Activated CD8-positive, alpha-beta T cell treated with anti-CD3 and anti-CD28 coated beads for 36 hours (primary cell): ENCODE data around the gene TSEN34. TPM values are rescaled to one million over a fixed set of nuclear protein-coding genes. Genes with fewer than 3 reads are reported as not detected.

Experiments
- ATAC-seq: fragments of 200-7000 bp; cut with Tn5 transposase; one replicate; pipeline ENCODE4 v1.10.0; 2021; ENCODE audit warnings: mild to moderate bottlenecking, moderate library complexity
- CTCF ChIA-PET: fragments of 350-600 bp; sonication (Branson Sonifier 250); formaldehyde crosslinking; loops from one replicate; lab custom pipeline; 2021; ENCODE audit warnings: antibody characterized with exemption; lab: Charles Lee
- POLR2A ChIA-PET: fragments of 350-600 bp; sonication (Branson Sonifier 250); formaldehyde crosslinking; loops from one replicate; lab custom pipeline; 2021; ENCODE audit warnings: antibody characterized with exemption; lab: Charles Lee
- DNase-seq: peaks from one replicate; pipeline ENCODE4 v3.0.0-alpha.2; 2020
- H3K27ac Mint-ChIP-seq: one replicate; pipeline ENCODE4 v1.8.0; 2021; ENCODE audit warnings: mild to moderate bottlenecking, mixed read lengths
- H3K27me3 Mint-ChIP-seq: one replicate; pipeline ENCODE4 v1.8.0; 2021; ENCODE audit warnings: mixed read lengths
- H3K36me3 Mint-ChIP-seq: one replicate; pipeline ENCODE4 v1.8.0; 2021; ENCODE audit warnings: low read depth, mixed read lengths
- H3K4me1 Mint-ChIP-seq: one replicate; pipeline ENCODE4 v1.8.0; 2021; ENCODE audit warnings: low read depth, mixed read lengths
- H3K4me3 Mint-ChIP-seq: one replicate; pipeline ENCODE4 v1.8.0; 2021; ENCODE audit warnings: mild to moderate bottlenecking, moderate library complexity, mixed read lengths
- H3K9me3 Mint-ChIP-seq: one replicate; pipeline ENCODE4 v1.8.0; 2021; ENCODE audit warnings: mixed read lengths
- CTCF ChIP-seq: fragments of 200-600 bp; IDR thresholded peaks from one replicate; pipeline ENCODE4 v1.8.0; 2022; ENCODE audit warnings: antibody characterized with exemption, mild to moderate bottlenecking
- intact Hi-C: fragments of 100-400 bp; cut with micrococcal nuclease; formaldehyde crosslinking; loops from one replicate; pipeline ENCODE4 v1.10.0; 2022
- total RNA-seq, 2 experiments: library from RNA; stranded (reverse); gene quantifications; one replicate each; pipeline ENCODE4 v1.2.3, GENCODE V29; 2021

Gene TSEN34
- total RNA-seq, 2 experiments from 2014 or later = 12.5 TPM

- Mint-ChIP-seq H3K9me3 (no peaks in the 10 kb centered on the region), H3K36me3 (peaks cover 13% of the 10 kb centered on the region), H3K27ac (no peak overlapping the region), H3K4me1 (no peaks in the 10 kb centered on the region), H3K27me3 (no peaks in the 10 kb centered on the region), H3K4me3 (no peak overlapping the region)
- DNase-seq (no peak), ATAC-seq (no peak)
- no peak for TF ChIP-seq CTCF
- ChIA-PET POLR2A (interaction anchor here (0.6 to 2.6 kb wide), 4 partner anchors 15 to 1963 kb away, joined by 3 to 7 read pairs (median 5); partner anchors contain the start of gene LENG1), CTCF (interaction anchor here (0.8 to 0.9 kb wide), 2 partner anchors 17 to 92 kb away, joined by 3 to 4 read pairs; partner anchors contain the start of gene TSEN34)
- intact Hi-C loops = no loop called here
These were observed 16.9 kb upstream of the TSEN34 start for GRCh38 chr19:54173951-54174834.

GRCh38 chr19:54178581-54179261 lies 12.4 kb upstream of the TSEN34 start:
- peak; percentile 96 for ATAC-seq
- no peaks in the 10 kb centered on the region for H3K9me3 Mint-ChIP-seq
- peaks cover 20% of the 10 kb centered on the region for H3K36me3 Mint-ChIP-seq
- H3K27me3 Mint-ChIP-seq = no peaks in the 10 kb centered on the region
- POLR2A ChIA-PET = interaction anchor here (0.7 to 1.6 kb wide), 3 partner anchors 9 to 28 kb away, joined by 4 to 6 read pairs (median 5); no protein-coding TSS in a partner anchor
- TF ChIP-seq CTCF = no peak
- no peak overlapping the region for H3K4me3 Mint-ChIP-seq
- H3K27ac Mint-ChIP-seq = no peak overlapping the region
- CTCF ChIA-PET = interaction anchor here (0.9 kb wide), 1 partner anchor 11 kb away, joined by 3 read pairs; the partner anchor contains the start of gene MBOAT7
- no peaks in the 10 kb centered on the region for H3K4me1 Mint-ChIP-seq
- DNase-seq = peak; percentile 58
- intact Hi-C loops = no loop called here

- DNase-seq = no peak
- POLR2A ChIA-PET = interaction anchor here (1.6 kb wide), 2 partner anchors 8 to 27 kb away, joined by 5 to 6 read pairs; no protein-coding TSS in a partner anchor
- ATAC-seq = no peak
- H3K27ac Mint-ChIP-seq = no peak overlapping the region
- H3K9me3 Mint-ChIP-seq = no peaks in the 10 kb centered on the region
- TF ChIP-seq CTCF = no peak
- H3K4me3 Mint-ChIP-seq = no peak overlapping the region
- H3K4me1 Mint-ChIP-seq = no peaks in the 10 kb centered on the region
- CTCF ChIA-PET = interaction anchor here (0.8 to 0.9 kb wide), 2 partner anchors 10 to 86 kb away, joined by 3 read pairs; partner anchors contain the start of gene MBOAT7
- H3K27me3 Mint-ChIP-seq = no peaks in the 10 kb centered on the region
- H3K36me3 Mint-ChIP-seq = peaks cover 21% of the 10 kb centered on the region
- intact Hi-C loops = no loop called here
These were observed 11.8 kb upstream of the TSEN34 start for GRCh38 chr19:54179262-54179852.

- CTCF ChIA-PET = interaction anchor here (0.8 kb wide), 1 partner anchor 86 kb away, joined by 3 read pairs; no protein-coding TSS in a partner anchor
- no peak for ATAC-seq
These were observed 11.1 kb upstream of the TSEN34 start for GRCh38 chr19:54179921-54180461.

More at GRCh38 chr19:54179921-54180461, 11.1 kb upstream of the TSEN34 start:
- DNase-seq = no peak
- Mint-ChIP-seq H3K27me3 (no peaks in the 10 kb centered on the region), H3K9me3 (no peaks in the 10 kb centered on the region), H3K36me3 (peaks cover 21% of the 10 kb centered on the region), H3K4me3 (no peak overlapping the region), H3K27ac (no peak overlapping the region), H3K4me1 (no peaks in the 10 kb centered on the region)
- intact Hi-C loops = no loop called here
- POLR2A ChIA-PET = interaction anchor here (1.6 kb wide), 1 partner anchor 27 kb away, joined by 6 read pairs; no protein-coding TSS in a partner anchor
- no peak for TF ChIP-seq CTCF
